Measurements from ENCODE around the gene EGFR.

Gene EGFR

GRCh38 chr7:55083206-55083605 is 64.4 kb downstream of the EGFR start:
- no peak for DNase-seq

- no peak for DNase-seq
Measured at GRCh38 chr7:55084307-55084706, 65.5 kb downstream of the EGFR start.

GRCh38 chr7:55085511-55086412 is 66.9 kb downstream of the EGFR start:
- DNase-seq = no peak

GRCh38 chr7:55086413-55087201 is 67.8 kb downstream of the EGFR start:
- no peak for DNase-seq

GRCh38 chr7:55087521-55087961 is 68.7 kb downstream of the EGFR start:
- DNase-seq = no peak

GRCh38 chr7:55088107-55088506 is 69.3 kb downstream of the EGFR start:
- no peak for DNase-seq

GRCh38 chr7:55088620-55089019 is 69.8 kb downstream of the EGFR start:
- DNase-seq = no peak

- no peak for DNase-seq
Measured at GRCh38 chr7:55092186-55092974, 73.6 kb downstream of the EGFR start.

- DNase-seq = no peak
Measured at GRCh38 chr7:55092975-55093373, 74.2 kb downstream of the EGFR start.

GRCh38 chr7:55093674-55094073 is 74.9 kb downstream of the EGFR start:
- no peak for DNase-seq

- DNase-seq = no peak
Measured at GRCh38 chr7:55094092-55094690, 75.4 kb downstream of the EGFR start.

- DNase-seq = no peak
Measured at GRCh38 chr7:55095672-55096071, 76.9 kb downstream of the EGFR start.

- DNase-seq = no peak
Measured at GRCh38 chr7:55096323-55096722, 77.5 kb downstream of the EGFR start.

- DNase-seq = no peak
Measured at GRCh38 chr7:55097100-55097499, 78.3 kb downstream of the EGFR start.

GRCh38 chr7:55099066-55099820 is 80.4 kb downstream of the EGFR start:
- peak in 1 of 2 donors; percentile 73 for DNase-seq

- DNase-seq = no peak
Measured at GRCh38 chr7:55099821-55100543, 81.2 kb downstream of the EGFR start.

GRCh38 chr7:55100544-55101327 is 81.9 kb downstream of the EGFR start:
- no peak for DNase-seq

- DNase-seq = no peak
Measured at GRCh38 chr7:55101359-55101758, 82.5 kb downstream of the EGFR start.

- no peak for DNase-seq
Measured at GRCh38 chr7:55104123-55104522, 85.3 kb downstream of the EGFR start.

GRCh38 chr7:55104712-55105433 is 86.1 kb downstream of the EGFR start:
- DNase-seq = no peak
